Fibroblast of lung (primary cell): ENCODE results near the gene SELENOI. TPM values are rescaled to one million over a fixed set of nuclear protein-coding genes. Genes with fewer than 3 reads are reported as not detected.
"Not testable (repeated sequence)": the region's sequence is repeated elsewhere in the genome, so short reads cannot be mapped to it uniquely, and the experiment has no call there.

Experiments used
- DNase-seq, 2 donors: peaks; one replicate each; pipeline versions ENCODE4 v3.0.0 to v3.0.0-alpha.2; 2010; ENCODE audit warnings: low read depth in 2 of 2
- H2AFZ ChIP-seq: 2 replicates; pipeline ENCODE4 v1.5.1; 2012; ENCODE audit warnings: low read length, control low read depth, inconsistent platforms
- H3K27ac ChIP-seq: 2 replicates; pipeline ENCODE4 v1.5.1; 2011; ENCODE audit warnings: low read length, control low read depth; ENCODE audit not compliant: insufficient read depth
- H3K27me3 ChIP-seq: 2 replicates; pipeline ENCODE4 v1.5.1; 2011; ENCODE audit warnings: mild to moderate bottlenecking, low read length; ENCODE audit not compliant: control insufficient read depth, insufficient read depth
- H3K36me3 ChIP-seq: 2 replicates; pipeline ENCODE4 v1.5.1; 2011; ENCODE audit warnings: low read length; ENCODE audit not compliant: control insufficient read depth, insufficient read depth
- H3K4me1 ChIP-seq: 2 replicates; pipeline ENCODE4 v1.5.1; 2011; ENCODE audit warnings: low read length; ENCODE audit not compliant: control insufficient read depth, insufficient read depth; ENCODE audit errors: extremely low read depth
- H3K4me2 ChIP-seq: 2 replicates; pipeline ENCODE4 v1.5.1; 2011; ENCODE audit warnings: low read length, control low read depth; ENCODE audit not compliant: insufficient read depth; ENCODE audit errors: extremely low read depth
- H3K4me3 ChIP-seq, 4 experiments: fragments of 200-600 bp in 1 of 4; sonication (generic) in 1 of 4; replicated peaks in 1 of 4; 2 replicates each; pipeline ENCODE4 v1.5.1; 2011 to 2016; ENCODE audit warnings: low read length in 4 of 4, low read depth in 3 of 4, mild to moderate bottlenecking in 3 of 4, control low read depth in 2 of 4, inconsistent platforms in 1 of 4, mixed read lengths in 1 of 4; ENCODE audit not compliant: insufficient read depth in 1 of 4; ENCODE audit errors: control extremely low read depth in 1 of 4
- H3K79me2 ChIP-seq: 2 replicates; pipeline ENCODE4 v1.5.1; 2012; ENCODE audit warnings: mild to moderate bottlenecking, low read length, inconsistent platforms; ENCODE audit not compliant: control insufficient read depth, insufficient read depth
- H3K9ac ChIP-seq: 2 replicates; pipeline ENCODE4 v1.5.1; 2011; ENCODE audit warnings: mild to moderate bottlenecking, low read length, control low read depth; ENCODE audit not compliant: insufficient read depth
- H3K9me3 ChIP-seq: 2 replicates; pipeline ENCODE4 v1.5.1; 2012; ENCODE audit warnings: low read depth, low read length; ENCODE audit not compliant: control insufficient read depth, insufficient read depth
- H4K20me1 ChIP-seq: 2 replicates; pipeline ENCODE4 v1.5.1; 2011; ENCODE audit warnings: low read length; ENCODE audit not compliant: control insufficient read depth, insufficient read depth; ENCODE audit errors: extremely low read depth
- CTCF ChIP-seq, 2 donors: IDR thresholded peaks in 1 of 2; conservative IDR thresholded peaks in 1 of 2; 1 replicate in 1 of 2; 2 replicates in 1 of 2; pipeline ENCODE4 v1.5.1; 2011 to 2012; ENCODE audit warnings: low read length in 2 of 2, control low read depth in 1 of 2, inconsistent platforms in 1 of 2, low read depth in 1 of 2, mild to moderate bottlenecking in 1 of 2
- EZH2 ChIP-seq: IDR thresholded peaks from 2 replicates; pipeline ENCODE4 v1.5.1; 2012; ENCODE audit warnings: low read length, control low read depth, mild to moderate bottlenecking; ENCODE audit errors: missing control alignments
- polyA plus RNA-seq, 2 donors: library from polyadenylated mRNA; depleted of rRNA in 1 of 2; stranded (reverse) in 1 of 2; unstranded in 1 of 2; fragments of >200 nt; gene quantifications; 2 replicates each; pipeline ENCODE4 v1.2.1, GENCODE V29; 2011 to 2012; ENCODE audit warnings: missing spikeins in 1 of 2
- total RNA-seq: library from RNA; depleted of rRNA; stranded (reverse); fragments of >200 nt; gene quantifications from 2 replicates; pipeline ENCODE4 v1.2.1, GENCODE V29; 2014

The SELENOI gene
- total and polyA plus RNA-seq, 2 donors (not counting 1 experiment from before 2014, with no cell fraction given), result 11.9 to 18.8 TPM

GRCh38 chr2:26364669-26365068 lies 18.7 kb downstream of the SELENOI start:
- H3K4me3 ChIP-seq, result no peak overlapping the region
- no peaks in the 10 kb centered on the region for H3K36me3 ChIP-seq
- H4K20me1 ChIP-seq, result no peaks in the 10 kb centered on the region
- no peak for TF ChIP-seq CTCF (conservative IDR thresholded peaks at IDR 0.05 in 1 of 2, IDR thresholded peaks at IDR 0.05 in 1 of 2; ENCODE audit: low read depth in 1 of 2, low read length in 2 of 2)
- TF ChIP-seq EZH2, result no peak
- DNase-seq, result no peak
- H3K4me2 ChIP-seq, result no peak overlapping the region
- H3K27me3 ChIP-seq, result no peaks in the 10 kb centered on the region
- no peaks in the 10 kb centered on the region for H3K4me1 ChIP-seq
- peaks cover 12% of the 10 kb centered on the region for H3K79me2 ChIP-seq
- no peak overlapping the region for H3K27ac ChIP-seq
- no peak overlapping the region for H3K9ac ChIP-seq
- H2AFZ ChIP-seq, result no peak overlapping the region
- no peaks in the 10 kb centered on the region for H3K9me3 ChIP-seq

- Histone ChIP-seq H3K79me2 (peaks cover 5% of the 10 kb centered on the region), H4K20me1 (no peaks in the 10 kb centered on the region), H3K27me3 (no peaks in the 10 kb centered on the region), H2AFZ (no peak overlapping the region), H3K9me3 (no peaks in the 10 kb centered on the region), H3K4me1 (no peaks in the 10 kb centered on the region), H3K4me2 (no peak overlapping the region), H3K4me3 (no peak overlapping the region), H3K36me3 (no peaks in the 10 kb centered on the region), H3K9ac (no peak overlapping the region), H3K27ac (no peak overlapping the region)
- no peak for DNase-seq
- TF ChIP-seq CTCF (conservative IDR thresholded peaks at IDR 0.05 in 1 of 2, IDR thresholded peaks at IDR 0.05 in 1 of 2; ENCODE audit: low read depth in 1 of 2, low read length in 2 of 2) (no peak), EZH2 (no peak)
These were observed 21.0 kb downstream of the SELENOI start for GRCh38 chr2:26366957-26367356.

DNA sequence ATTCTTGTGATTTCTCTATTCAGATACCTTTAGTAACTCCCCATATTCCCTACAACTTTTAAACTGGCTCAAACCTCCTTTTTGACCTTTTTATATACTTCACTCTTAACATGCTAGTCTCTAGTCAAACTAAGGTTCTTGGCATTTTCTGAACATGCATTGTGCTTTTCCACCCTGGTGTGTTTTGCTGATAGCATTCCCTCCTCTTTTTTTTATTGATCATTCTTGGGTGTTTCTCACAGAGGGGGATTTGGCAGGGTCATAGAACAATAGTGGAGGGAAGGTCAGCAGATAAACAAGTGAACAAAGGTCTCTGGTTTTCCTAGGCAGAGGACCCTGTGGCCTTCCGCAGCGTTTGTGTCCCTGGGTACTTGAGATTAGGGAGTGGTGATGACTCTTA lies 23.7 kb downstream of the SELENOI start:
- H3K4me2 ChIP-seq, H3K27me3 ChIP-seq, H3K36me3 ChIP-seq, DNase-seq, H3K27ac ChIP-seq, H4K20me1 ChIP-seq, H3K79me2 ChIP-seq, H3K4me3 ChIP-seq, H3K9ac ChIP-seq, H3K4me1 ChIP-seq, H3K9me3 ChIP-seq, H2AFZ ChIP-seq: not testable (repeated sequence)

- H3K9me3 ChIP-seq, H4K20me1 ChIP-seq, H3K9ac ChIP-seq, H3K27me3 ChIP-seq, DNase-seq, H3K79me2 ChIP-seq, H3K4me3 ChIP-seq, H2AFZ ChIP-seq, H3K4me1 ChIP-seq, H3K27ac ChIP-seq, H3K4me2 ChIP-seq, H3K36me3 ChIP-seq: not testable (repeated sequence)
These were observed 25.0 kb downstream of the SELENOI start for GRCh38 chr2:26370909-26371308.
